ENCODE data around the gene SNRNP40.

SNRNP40 gene

GRCh38 chr1:31222176-31222575 is 74.4 kb downstream of the SNRNP40 start:
- no peak overlapping the region for H3K4me3 ChIP-seq (ENCODE audit: insufficient read depth, low read length, poor library complexity, severe bottlenecking)
- no peaks in the 10 kb centered on the region for H3K27me3 ChIP-seq (ENCODE audit: low read length)
- H3K9ac ChIP-seq (ENCODE audit: low read length) = no peak overlapping the region
- H3K4me2 ChIP-seq (ENCODE audit: low read depth, low read length, poor library complexity, severe bottlenecking) = no peak overlapping the region
- no peak for TF ChIP-seq EZH2phosphoT487 (conservative IDR thresholded peaks at IDR 0.05; ENCODE audit: low read length)
- TF ChIP-seq CTCF (IDR thresholded peaks at IDR 0.05; ENCODE audit: insufficient read depth, low read length, poor library complexity, severe bottlenecking) = no peak
- H3K9me3 ChIP-seq (ENCODE audit: insufficient read depth, low read length) = no peaks in the 10 kb centered on the region
- no peaks in the 10 kb centered on the region for H3K79me2 ChIP-seq (ENCODE audit: insufficient read depth, low read length)
- H3F3A ChIP-seq (ENCODE audit: insufficient read depth) = no peaks in the 10 kb centered on the region
- no peaks in the 10 kb centered on the region for H3K36me3 ChIP-seq (ENCODE audit: low read length)
- no peaks in the 10 kb centered on the region for H3K9me2 ChIP-seq (replicated peaks; ENCODE audit: insufficient read depth, low read length)
- H4K20me1 ChIP-seq (ENCODE audit: low read depth, low read length) = no peaks in the 10 kb centered on the region
- no peak overlapping the region for H2AFZ ChIP-seq (ENCODE audit: low read depth, low read length, severe bottlenecking)
- H3K27ac ChIP-seq (ENCODE audit: low read depth, low read length) = no peak overlapping the region

GRCh38 chr1:31221072-31221471 is 75.5 kb downstream of the SNRNP40 start:
- H3F3A ChIP-seq (ENCODE audit: insufficient read depth) = no peaks in the 10 kb centered on the region
- no peak overlapping the region for H3K27ac ChIP-seq (ENCODE audit: low read depth, low read length)
- TF ChIP-seq EZH2phosphoT487 (conservative IDR thresholded peaks at IDR 0.05; ENCODE audit: low read length) (no peak), CTCF (IDR thresholded peaks at IDR 0.05; ENCODE audit: insufficient read depth, low read length, poor library complexity, severe bottlenecking) (no peak)
- H3K4me2 ChIP-seq (ENCODE audit: low read depth, low read length, poor library complexity, severe bottlenecking) = no peak overlapping the region
- H2AFZ ChIP-seq (ENCODE audit: low read depth, low read length, severe bottlenecking) = no peak overlapping the region
- H3K9me2 ChIP-seq (replicated peaks; ENCODE audit: insufficient read depth, low read length) = no peaks in the 10 kb centered on the region
- H3K79me2 ChIP-seq (ENCODE audit: insufficient read depth, low read length) = no peaks in the 10 kb centered on the region
- no peaks in the 10 kb centered on the region for H3K36me3 ChIP-seq (ENCODE audit: low read length)
- H3K9ac ChIP-seq (ENCODE audit: low read length) = no peak overlapping the region
- H3K9me3 ChIP-seq (ENCODE audit: insufficient read depth, low read length) = no peaks in the 10 kb centered on the region
- H4K20me1 ChIP-seq (ENCODE audit: low read depth, low read length) = no peaks in the 10 kb centered on the region
- no peaks in the 10 kb centered on the region for H3K27me3 ChIP-seq (ENCODE audit: low read length)
- no peak overlapping the region for H3K4me3 ChIP-seq (ENCODE audit: insufficient read depth, low read length, poor library complexity, severe bottlenecking)

- no peak for TF ChIP-seq EZH2phosphoT487 (conservative IDR thresholded peaks at IDR 0.05; ENCODE audit: low read length)
- no peak for TF ChIP-seq CTCF (IDR thresholded peaks at IDR 0.05; ENCODE audit: insufficient read depth, low read length, poor library complexity, severe bottlenecking)
- H2AFZ ChIP-seq (ENCODE audit: low read depth, low read length, severe bottlenecking) = no peak overlapping the region
- no peak overlapping the region for H3K27ac ChIP-seq (ENCODE audit: low read depth, low read length)
- no peaks in the 10 kb centered on the region for H3K27me3 ChIP-seq (ENCODE audit: low read length)
- H3K9me2 ChIP-seq (replicated peaks; ENCODE audit: insufficient read depth, low read length) = no peaks in the 10 kb centered on the region
- H3F3A ChIP-seq (ENCODE audit: insufficient read depth) = no peaks in the 10 kb centered on the region
- no peaks in the 10 kb centered on the region for H4K20me1 ChIP-seq (ENCODE audit: low read depth, low read length)
- no peak overlapping the region for H3K4me2 ChIP-seq (ENCODE audit: low read depth, low read length, poor library complexity, severe bottlenecking)
- H3K9me3 ChIP-seq (ENCODE audit: insufficient read depth, low read length) = no peaks in the 10 kb centered on the region
- no peak overlapping the region for H3K4me3 ChIP-seq (ENCODE audit: insufficient read depth, low read length, poor library complexity, severe bottlenecking)
- no peak overlapping the region for H3K9ac ChIP-seq (ENCODE audit: low read length)
- H3K36me3 ChIP-seq (ENCODE audit: low read length) = no peaks in the 10 kb centered on the region
- no peaks in the 10 kb centered on the region for H3K79me2 ChIP-seq (ENCODE audit: insufficient read depth, low read length)
Observed at GRCh38 chr1:31219489-31219888, 77.1 kb downstream of the SNRNP40 start.
